ENCODE results near the gene KLK4. TPM values are rescaled to one million over a fixed set of nuclear protein-coding genes. Genes with fewer than 3 reads are reported as not detected.

KLK4 gene
- total RNA-seq, 1 donor = not detected

- no peak for TF ChIP-seq CTCF (IDR thresholded peaks at IDR 0.05; ENCODE audit: insufficient read depth, low read length)
- no peak for DNase-seq (ENCODE audit: low read depth)
- H3K4me3 ChIP-seq (ENCODE audit: low read depth, low read length) = no peak overlapping the region
Observed at GRCh38 chr19:50874211-50874610, 37.0 kb downstream of the KLK4 start.

GRCh38 chr19:50873056-50873455 lies 38.1 kb downstream of the KLK4 start, which contains the start of gene KLK2:
Gene KLK2, plus strand, starts transcription at chr19:50873439. Its CDS starts 35 bp downstream, at chr19:50873474.
- DNase-seq (ENCODE audit: low read depth) = no peak
- no peak for TF ChIP-seq CTCF (IDR thresholded peaks at IDR 0.05; ENCODE audit: insufficient read depth, low read length)
- no peak within 1 kb of the TSS for H3K4me3 ChIP-seq (ENCODE audit: low read depth, low read length)

- no peak for DNase-seq (ENCODE audit: low read depth)
Observed at GRCh38 chr19:50870417-50871089, 40.6 kb downstream of the KLK4 start.

GRCh38 chr19:50869479-50869878 lies 41.7 kb downstream of the KLK4 start:
- H3K4me3 ChIP-seq (ENCODE audit: low read depth, low read length) = no peak overlapping the region
- no peak for DNase-seq (ENCODE audit: low read depth)
- no peak for TF ChIP-seq CTCF (IDR thresholded peaks at IDR 0.05; ENCODE audit: insufficient read depth, low read length)

More at GRCh38 chr19:50870417-50871089, 40.6 kb downstream of the KLK4 start:
- TF ChIP-seq CTCF (IDR thresholded peaks at IDR 0.05; ENCODE audit: insufficient read depth, low read length) = no peak
- no peak overlapping the region for H3K4me3 ChIP-seq (ENCODE audit: low read depth, low read length)

- TF ChIP-seq CTCF (IDR thresholded peaks at IDR 0.05; ENCODE audit: insufficient read depth, low read length) = no peak
- no peak for DNase-seq (ENCODE audit: low read depth)
- H3K4me3 ChIP-seq (ENCODE audit: low read depth, low read length) = no peak overlapping the region
Observed at GRCh38 chr19:50861496-50862286, 49.5 kb downstream of the KLK4 start.

- no peak for DNase-seq (ENCODE audit: low read depth)
- no peak for TF ChIP-seq CTCF (IDR thresholded peaks at IDR 0.05; ENCODE audit: insufficient read depth, low read length)
- H3K4me3 ChIP-seq (ENCODE audit: low read depth, low read length) = no peak overlapping the region
Observed at GRCh38 chr19:50861010-50861409, 50.2 kb downstream of the KLK4 start.

All from fibroblast of the aortic adventitia (primary cell).